Mesenchymal stem cell (in vitro differentiated cells and primary cell): ENCODE data around the gene L3MBTL3.

Experiments
- DNase-seq: peaks from one replicate; pipeline ENCODE4 v3.0.0-alpha.2; 2013
- H2AFZ ChIP-seq: one replicate; pipeline ENCODE4 v1.6.1; 2013; ENCODE audit warnings: low read depth, mild to moderate bottlenecking, control low read depth, inconsistent platforms, low read length, moderate library complexity
- H2AK5ac ChIP-seq: 2 replicates; pipeline ENCODE4 v1.6.1; 2013; ENCODE audit warnings: low read length, moderate library complexity, mild to moderate bottlenecking, inconsistent platforms; ENCODE audit not compliant: severe bottlenecking
- H2BK120ac ChIP-seq: one replicate; pipeline ENCODE4 v1.6.1; 2013; ENCODE audit warnings: low read depth, mild to moderate bottlenecking, inconsistent platforms, low read length, moderate library complexity
- H2BK12ac ChIP-seq, 2 experiments: one replicate each; pipeline ENCODE4 v1.6.1; 2013; ENCODE audit warnings: inconsistent platforms in 2 of 2, low read length in 2 of 2, mild to moderate bottlenecking in 2 of 2, moderate library complexity in 2 of 2, control low read depth in 1 of 2
- H2BK15ac ChIP-seq: one replicate; pipeline ENCODE4 v1.6.1; 2013; ENCODE audit warnings: mild to moderate bottlenecking, low read depth, inconsistent platforms; ENCODE audit not compliant: poor library complexity, severe bottlenecking
- H2BK5ac ChIP-seq: 2 replicates; pipeline ENCODE4 v1.6.1; 2013; ENCODE audit warnings: low read depth, mild to moderate bottlenecking, low read length, control low read depth, inconsistent platforms; ENCODE audit not compliant: poor library complexity, severe bottlenecking
- H3K14ac ChIP-seq, 2 experiments: one replicate each; pipeline ENCODE4 v1.6.1; 2013; ENCODE audit warnings: inconsistent platforms in 2 of 2, low read length in 2 of 2, control low read depth in 1 of 2, mild to moderate bottlenecking in 1 of 2, moderate library complexity in 1 of 2
- H3K18ac ChIP-seq, 2 experiments: one replicate each; pipeline ENCODE4 v1.6.1; 2013; ENCODE audit warnings: inconsistent platforms in 2 of 2, low read length in 2 of 2, control low read depth in 1 of 2, low read depth in 1 of 2, mild to moderate bottlenecking in 1 of 2
- H3K23ac ChIP-seq, 2 experiments: one replicate each; pipeline ENCODE4 v1.6.1; 2013; ENCODE audit warnings: inconsistent platforms in 2 of 2, low read length in 2 of 2, mild to moderate bottlenecking in 2 of 2, moderate library complexity in 2 of 2, control low read depth in 1 of 2
- H3K27ac ChIP-seq: 2 replicates; pipeline ENCODE4 v1.5.1; 2013; ENCODE audit warnings: mild to moderate bottlenecking, moderate library complexity, low read length, control low read depth, inconsistent platforms; ENCODE audit not compliant: poor library complexity, severe bottlenecking
- H3K27me3 ChIP-seq, 2 experiments: 2 replicates each; pipeline versions ENCODE4 v1.6.1 to v1.7.0; 2013; ENCODE audit warnings: low read length in 2 of 2, mild to moderate bottlenecking in 2 of 2, moderate library complexity in 2 of 2, control low read depth in 1 of 2, inconsistent platforms in 1 of 2; ENCODE audit not compliant: control insufficient read depth in 1 of 2, insufficient read depth in 1 of 2
- H3K36me3 ChIP-seq, 2 experiments: 2 replicates each; pipeline versions ENCODE4 v1.6.1 to v1.7.0; 2013; ENCODE audit warnings: low read length in 2 of 2, control low read depth in 1 of 2, inconsistent platforms in 1 of 2, low read depth in 1 of 2, mild to moderate bottlenecking in 1 of 2; ENCODE audit not compliant: insufficient read depth in 2 of 2, control insufficient read depth in 1 of 2
- H3K4ac ChIP-seq, 2 experiments: one replicate each; pipeline ENCODE4 v1.6.1; 2013; ENCODE audit warnings: inconsistent platforms in 2 of 2, low read length in 2 of 2, mild to moderate bottlenecking in 2 of 2, moderate library complexity in 2 of 2, control low read depth in 1 of 2, low read depth in 1 of 2
- H3K4me1 ChIP-seq: 2 replicates; pipeline ENCODE4 v1.6.1; 2013; ENCODE audit warnings: low read depth, low read length, control low read depth; ENCODE audit not compliant: control insufficient read depth, insufficient read depth
- H3K4me2 ChIP-seq: 2 replicates; pipeline ENCODE4 v1.6.1; 2013; ENCODE audit warnings: low read length, mild to moderate bottlenecking, inconsistent platforms; ENCODE audit not compliant: poor library complexity, severe bottlenecking
- H3K4me3 ChIP-seq, 2 experiments: 2 replicates each; pipeline versions ENCODE4 v1.5.1 to v1.7.0; 2013; ENCODE audit warnings: low read length in 2 of 2, mild to moderate bottlenecking in 2 of 2, control low read depth in 1 of 2, low read depth in 1 of 2; ENCODE audit not compliant: insufficient read depth in 1 of 2
- H3K79me1 ChIP-seq: replicated peaks from 2 replicates; pipeline ENCODE4 v1.6.1; 2013; ENCODE audit warnings: mild to moderate bottlenecking, control low read depth, low read length, inconsistent platforms; ENCODE audit not compliant: poor library complexity, severe bottlenecking
- H3K9ac ChIP-seq: 2 replicates; pipeline ENCODE4 v1.7.0; 2013; ENCODE audit warnings: mild to moderate bottlenecking, low read length, moderate library complexity
- H3K9me3 ChIP-seq: 2 replicates; pipeline ENCODE4 v1.7.0; 2013; ENCODE audit warnings: mild to moderate bottlenecking, low read length; ENCODE audit not compliant: control insufficient read depth
- H4K8ac ChIP-seq: one replicate; pipeline ENCODE4 v1.6.1; 2013; ENCODE audit warnings: inconsistent platforms, mild to moderate bottlenecking, low read length, moderate library complexity
- H4K91ac ChIP-seq: one replicate; pipeline ENCODE4 v1.6.1; 2013; ENCODE audit warnings: mild to moderate bottlenecking, low read length, inconsistent platforms
- WGBS: methylation state at CpG from one replicate; pipeline ENCODE4 v1.1.7; 2013; ENCODE audit warnings: mixed read lengths; 5-methylcytosine and 5-hydroxymethylcytosine counted together

The L3MBTL3 gene

DNA sequence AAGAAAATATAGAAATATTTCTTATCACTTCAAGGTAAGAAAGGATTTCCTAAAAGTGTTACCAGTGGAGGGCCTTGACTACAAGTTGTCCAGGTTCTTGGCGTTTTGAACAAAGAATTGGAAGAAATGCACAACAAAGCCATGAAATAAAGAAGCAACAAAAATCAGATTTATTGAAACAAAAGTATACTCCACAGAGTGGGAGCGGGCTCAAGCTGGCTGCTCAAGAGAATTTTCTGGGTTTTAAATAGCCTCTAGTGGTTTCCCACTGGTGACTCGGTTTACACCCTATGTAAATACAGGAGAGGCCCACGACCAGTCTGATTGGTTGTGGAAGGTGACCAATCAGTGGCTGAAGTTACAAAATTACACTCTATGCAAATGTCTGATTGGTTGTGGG lies 140.2 kb downstream of the L3MBTL3 start:
- Histone ChIP-seq H2BK15ac (no peak overlapping the region), H3K27me3 (no peaks in the 10 kb centered on the region), H3K79me1 (no peaks in the 10 kb centered on the region), H3K4me2 (no peak overlapping the region), H3K9ac (no peak overlapping the region), H3K4me3 (no peak overlapping the region), H2BK120ac (no peak overlapping the region), H2AFZ (no peak overlapping the region), H3K14ac (no peak overlapping the region), H4K8ac (no peak overlapping the region), H3K9me3 (peaks cover 15% of the 10 kb centered on the region), H3K27ac (no peak overlapping the region), H3K18ac (no peak overlapping the region), H3K4ac (no peak overlapping the region), H4K91ac (no peak overlapping the region), H2BK5ac (no peak overlapping the region), H2BK12ac (no peak overlapping the region), H3K36me3 (peaks cover 0 to 15% of the 10 kb centered on the region in 2 experiments), H3K23ac (no peak overlapping the region), H3K4me1 (no peaks in the 10 kb centered on the region), H2AK5ac (no peak overlapping the region)
- 93% methylated on average over 3 of the region's 4 CpGs for WGBS
- DNase-seq: no peak

DNA sequence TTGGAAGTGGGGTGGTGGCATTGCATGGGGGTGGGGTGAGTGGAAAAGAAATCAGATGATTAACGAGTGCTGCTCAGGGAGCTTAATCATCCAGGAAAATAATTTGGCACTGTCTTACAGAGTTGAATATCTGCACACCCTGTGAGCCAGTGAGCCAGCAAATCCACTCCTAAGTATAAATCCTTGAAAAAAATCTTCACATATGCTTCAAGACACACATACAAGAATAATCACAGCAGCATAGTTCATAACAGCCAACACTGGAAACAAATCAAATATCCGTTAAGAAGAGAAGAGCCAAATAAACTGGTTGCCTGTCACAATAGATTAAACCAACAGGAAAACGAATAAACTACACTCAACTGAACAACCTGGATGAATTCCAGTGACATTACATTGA lies 141.6 kb downstream of the L3MBTL3 start:
- Histone ChIP-seq H4K8ac (no peak overlapping the region), H2BK12ac (no peak overlapping the region), H3K4me3 (no peak overlapping the region), H3K9me3 (peaks cover 15% of the 10 kb centered on the region), H3K4me1 (no peaks in the 10 kb centered on the region), H4K91ac (no peak overlapping the region), H2AFZ (no peak overlapping the region), H3K4me2 (no peak overlapping the region), H3K27me3 (no peaks in the 10 kb centered on the region), H2BK120ac (no peak overlapping the region), H3K9ac (no peak overlapping the region), H3K79me1 (no peaks in the 10 kb centered on the region), H3K27ac (no peak overlapping the region), H2AK5ac (no peak overlapping the region), H3K36me3 (peaks cover 0 to 18% of the 10 kb centered on the region in 2 experiments), H3K18ac (no peak overlapping the region), H3K14ac (no peak overlapping the region), H3K4ac (no peak overlapping the region), H2BK5ac (no peak overlapping the region), H3K23ac (no peak overlapping the region), H2BK15ac (no peak overlapping the region)
- DNase-seq: no peak
- 90% methylated on average over 2 of the region's 3 CpGs for WGBS

DNA sequence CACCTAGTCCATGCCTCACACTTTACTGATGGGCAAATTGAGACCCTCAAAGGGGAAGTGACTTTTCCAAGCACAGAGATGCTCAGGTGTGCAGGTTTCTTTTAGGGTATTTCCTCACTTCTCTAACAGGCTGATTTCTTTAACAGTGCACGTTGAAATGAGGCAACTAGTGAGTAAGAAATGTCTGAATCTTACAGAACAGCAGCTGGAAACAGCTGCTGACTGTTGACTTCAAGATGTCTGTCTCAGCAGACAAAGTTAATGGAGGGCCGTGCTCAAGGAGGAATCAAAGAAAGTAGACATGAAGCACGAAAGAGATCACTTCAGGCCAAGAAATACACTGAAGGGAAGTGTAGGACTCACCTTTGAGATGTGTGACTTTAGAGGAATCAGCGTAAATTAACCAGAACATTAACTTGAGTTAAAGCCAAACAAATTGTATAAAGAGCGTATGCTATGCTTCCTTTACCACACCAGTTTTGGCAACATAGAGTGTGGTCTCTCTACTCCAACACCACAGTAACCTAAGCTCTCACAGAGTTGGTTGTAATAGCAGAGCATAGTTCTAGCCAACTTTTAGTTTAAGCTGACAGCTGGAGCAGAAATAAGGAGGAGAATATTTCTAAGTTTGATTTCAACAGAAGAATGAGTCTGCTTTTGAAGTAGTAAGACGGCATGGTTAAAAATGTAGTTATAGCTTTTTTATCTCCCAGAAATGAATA lies 143.5 kb downstream of the L3MBTL3 start:
- Histone ChIP-seq H3K4me2 (no peak overlapping the region), H3K4me1 (no peaks in the 10 kb centered on the region), H3K23ac (no peak overlapping the region), H3K27ac (no peak overlapping the region), H3K4me3 (no peak overlapping the region), H3K4ac (no peak overlapping the region), H3K9me3 (peaks cover 15% of the 10 kb centered on the region), H2AK5ac (no peak overlapping the region), H2BK15ac (no peak overlapping the region), H3K9ac (no peak overlapping the region), H2BK12ac (no peak overlapping the region), H2AFZ (no peak overlapping the region), H4K91ac (no peak overlapping the region), H3K14ac (no peak overlapping the region), H4K8ac (no peak overlapping the region), H3K36me3 (peaks cover 0 to 16% of the 10 kb centered on the region in 2 experiments), H2BK5ac (no peak overlapping the region), H3K79me1 (no peaks in the 10 kb centered on the region), H2BK120ac (no peak overlapping the region), H3K27me3 (no peaks in the 10 kb centered on the region), H3K18ac (no peak overlapping the region)
- peak; percentile 52 for DNase-seq
- WGBS: 56% methylated on average over 4 of the region's 6 CpGs

DNA sequence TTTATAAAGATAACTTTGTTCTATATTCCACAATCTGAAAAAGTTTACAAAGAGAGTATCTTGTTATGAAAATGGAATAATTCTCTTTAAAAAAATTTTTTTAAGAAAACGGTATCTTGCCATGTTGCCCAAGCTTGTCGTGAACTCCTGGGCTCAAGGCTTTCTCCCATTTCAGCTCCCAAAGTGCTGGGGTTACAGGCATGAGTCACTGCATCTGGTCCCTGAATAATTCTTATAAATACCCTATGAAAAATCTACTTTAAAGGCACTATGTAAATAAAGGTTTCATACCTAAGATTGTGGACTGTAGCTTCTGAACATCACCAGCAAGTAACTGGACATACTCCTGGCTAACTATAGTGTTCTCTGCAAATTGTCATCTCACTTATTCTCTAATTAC lies 144.0 kb downstream of the L3MBTL3 start:
- H3K27ac ChIP-seq: no peak overlapping the region
- no peaks in the 10 kb centered on the region for H3K4me1 ChIP-seq
- DNase-seq: no peak
- no peaks in the 10 kb centered on the region for H3K79me1 ChIP-seq
- H3K4me2 ChIP-seq: no peak overlapping the region
- no peak overlapping the region for H3K18ac ChIP-seq
- no peak overlapping the region for H2BK12ac ChIP-seq
- H2BK15ac ChIP-seq: no peak overlapping the region
- no peak overlapping the region for H2AFZ ChIP-seq
- H2AK5ac ChIP-seq: no peak overlapping the region
- peaks cover 15% of the 10 kb centered on the region for H3K9me3 ChIP-seq
- H3K4ac ChIP-seq: no peak overlapping the region
- 97% methylated on average over 2 of the region's 2 CpGs for WGBS
- H3K23ac ChIP-seq: no peak overlapping the region
- peaks cover 0 to 16% of the 10 kb centered on the region in 2 experiments for H3K36me3 ChIP-seq
- H2BK120ac ChIP-seq: no peak overlapping the region
- H3K27me3 ChIP-seq: no peaks in the 10 kb centered on the region
- no peak overlapping the region for H3K4me3 ChIP-seq
- H2BK5ac ChIP-seq: no peak overlapping the region
- H3K14ac ChIP-seq: no peak overlapping the region
- H4K8ac ChIP-seq: no peak overlapping the region
- H3K9ac ChIP-seq: no peak overlapping the region
- H4K91ac ChIP-seq: no peak overlapping the region
